ENCODE data around the gene CDC45.

The CDC45 gene

GRCh38 chr22:19480789-19481188 is 1.1 kb downstream of the CDC45 start:
- Histone ChIP-seq H3K9me3 (no peaks in the 10 kb centered on the region), H3K36me3 (peaks cover 19% of the 10 kb centered on the region), H3K27ac (no peak overlapping the region), H3K4me3 (ENCODE audit: low read depth in 1 of 2, low read length in 1 of 2) (no peak overlapping the region), H3K4me1 (ENCODE audit: control insufficient read depth in 1 of 2, insufficient read depth in 1 of 2, low read depth in 1 of 2, low read length in 1 of 2) (peaks cover 25 to 27% of the 10 kb centered on the region in 2 experiments), H3K27me3 (no peaks in the 10 kb centered on the region)
- TF ChIP-seq, protein P1, sequence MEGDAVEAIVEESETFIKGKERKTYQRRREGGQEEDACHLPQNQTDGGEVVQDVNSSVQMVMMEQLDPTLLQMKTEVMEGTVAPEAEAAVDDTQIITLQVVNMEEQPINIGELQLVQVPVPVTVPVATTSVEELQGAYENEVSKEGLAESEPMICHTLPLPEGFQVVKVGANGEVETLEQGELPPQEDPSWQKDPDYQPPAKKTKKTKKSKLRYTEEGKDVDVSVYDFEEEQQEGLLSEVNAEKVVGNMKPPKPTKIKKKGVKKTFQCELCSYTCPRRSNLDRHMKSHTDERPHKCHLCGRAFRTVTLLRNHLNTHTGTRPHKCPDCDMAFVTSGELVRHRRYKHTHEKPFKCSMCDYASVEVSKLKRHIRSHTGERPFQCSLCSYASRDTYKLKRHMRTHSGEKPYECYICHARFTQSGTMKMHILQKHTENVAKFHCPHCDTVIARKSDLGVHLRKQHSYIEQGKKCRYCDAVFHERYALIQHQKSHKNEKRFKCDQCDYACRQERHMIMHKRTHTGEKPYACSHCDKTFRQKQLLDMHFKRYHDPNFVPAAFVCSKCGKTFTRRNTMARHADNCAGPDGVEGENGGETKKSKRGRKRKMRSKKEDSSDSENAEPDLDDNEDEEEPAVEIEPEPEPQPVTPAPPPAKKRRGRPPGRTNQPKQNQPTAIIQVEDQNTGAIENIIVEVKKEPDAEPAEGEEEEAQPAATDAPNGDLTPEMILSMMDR (IDR thresholded peaks at IDR 0.05) = no peak

DNA sequence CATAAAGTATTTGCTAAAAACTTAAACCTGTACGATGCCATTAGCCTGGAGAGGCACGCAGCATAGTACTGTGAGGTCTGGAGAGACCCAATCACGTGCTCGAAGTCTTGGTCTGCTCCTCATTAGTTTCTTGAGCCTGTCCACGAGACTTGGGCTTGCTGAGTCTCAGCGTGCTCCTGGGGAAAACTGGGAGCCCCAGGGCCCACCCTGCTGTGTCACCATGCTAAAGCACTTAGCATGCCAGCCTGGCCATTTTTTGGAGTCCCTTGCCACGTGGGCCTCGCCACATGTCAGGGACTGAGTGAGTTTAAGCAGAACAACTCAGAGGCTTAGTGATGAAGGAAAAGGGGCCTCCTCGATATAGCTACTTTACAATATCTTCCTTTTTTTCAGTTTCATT is 2.6 kb downstream of the CDC45 start:
- H3K27ac ChIP-seq = no peak overlapping the region
- H3K4me3 ChIP-seq (ENCODE audit: low read depth in 1 of 2, low read length in 1 of 2) = no peak overlapping the region
- no peaks in the 10 kb centered on the region for H3K9me3 ChIP-seq
- peaks cover 22 to 25% of the 10 kb centered on the region in 2 experiments for H3K4me1 ChIP-seq (ENCODE audit: control insufficient read depth in 1 of 2, insufficient read depth in 1 of 2, low read depth in 1 of 2, low read length in 1 of 2)
- TF ChIP-seq, protein P1 (IDR thresholded peaks at IDR 0.05) = no peak
- no peaks in the 10 kb centered on the region for H3K27me3 ChIP-seq
- H3K36me3 ChIP-seq = peaks cover 13% of the 10 kb centered on the region

DNA sequence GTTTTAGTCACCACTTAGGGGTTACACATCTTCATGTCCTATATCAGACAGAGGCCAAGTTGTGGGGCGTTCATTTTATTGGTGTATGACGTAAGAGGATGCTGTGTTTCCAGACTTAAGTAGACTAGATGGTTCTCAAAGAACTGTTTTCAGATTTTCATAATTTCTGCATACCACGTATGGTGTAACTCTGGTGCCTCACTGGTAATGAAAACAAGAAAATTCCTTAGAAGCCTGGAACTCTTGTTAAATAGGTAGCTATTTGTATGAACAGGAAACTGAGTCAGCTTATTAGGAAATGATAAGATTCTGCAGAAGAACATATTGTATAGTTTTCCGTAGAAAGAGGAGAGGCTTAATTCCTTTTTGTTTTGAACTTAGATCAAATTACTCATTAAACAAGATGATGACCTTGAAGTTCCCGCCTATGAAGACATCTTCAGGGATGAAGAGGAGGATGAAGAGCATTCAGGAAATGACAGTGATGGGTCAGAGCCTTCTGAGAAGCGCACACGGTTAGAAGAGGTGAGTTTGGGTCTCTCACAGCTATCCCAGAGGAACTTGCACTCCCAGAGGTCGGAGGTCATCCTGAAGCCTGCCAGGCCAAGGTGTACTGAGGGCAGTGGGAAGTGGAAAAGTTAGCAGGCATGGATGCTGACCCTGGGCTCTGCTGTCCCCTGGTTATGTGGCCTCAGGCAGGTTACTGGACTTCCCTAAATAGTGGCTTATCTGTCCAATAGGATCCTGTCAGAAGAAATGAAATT is 3.9 kb downstream of the CDC45 start:
- H3K4me3 ChIP-seq (ENCODE audit: low read depth in 1 of 2, low read length in 1 of 2) = no peak overlapping the region
- H3K27ac ChIP-seq = no peak overlapping the region
- peaks cover 9 to 11% of the 10 kb centered on the region in 2 experiments for H3K4me1 ChIP-seq (ENCODE audit: control insufficient read depth in 1 of 2, insufficient read depth in 1 of 2, low read depth in 1 of 2, low read length in 1 of 2)
- H3K27me3 ChIP-seq = no peaks in the 10 kb centered on the region
- no peaks in the 10 kb centered on the region for H3K9me3 ChIP-seq
- peaks cover 13% of the 10 kb centered on the region for H3K36me3 ChIP-seq
- TF ChIP-seq, protein P1 (IDR thresholded peaks at IDR 0.05) = no peak

DNA sequence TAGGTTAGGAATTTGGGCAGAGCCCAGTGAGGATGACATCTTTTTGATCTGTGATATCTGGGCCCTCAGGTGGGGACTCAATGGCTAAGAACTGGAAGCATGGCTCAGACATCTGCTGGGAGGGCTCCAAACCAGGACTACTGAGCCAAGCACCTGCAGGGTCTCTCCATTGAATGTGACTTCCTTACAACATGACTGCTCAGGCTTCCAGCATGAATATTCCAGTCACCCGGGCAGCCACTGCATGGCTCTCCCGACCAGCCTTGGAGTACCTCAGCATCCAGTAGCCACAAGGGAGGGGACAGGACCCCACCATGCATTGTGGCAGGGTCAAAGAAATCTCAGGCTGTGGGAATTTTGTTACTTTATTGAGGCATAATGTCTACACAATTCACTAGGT is 8.6 kb downstream of the CDC45 start:
- TF ChIP-seq, protein P1 (IDR thresholded peaks at IDR 0.05) = no peak
- Histone ChIP-seq H3K27me3 (no peaks in the 10 kb centered on the region), H3K27ac (no peak overlapping the region), H3K9me3 (no peaks in the 10 kb centered on the region), H3K4me3 (ENCODE audit: low read depth in 1 of 2, low read length in 1 of 2) (no peak overlapping the region), H3K36me3 (peaks cover 13% of the 10 kb centered on the region), H3K4me1 (ENCODE audit: control insufficient read depth in 1 of 2, insufficient read depth in 1 of 2, low read depth in 1 of 2, low read length in 1 of 2) (no peaks in the 10 kb centered on the region)

DNA sequence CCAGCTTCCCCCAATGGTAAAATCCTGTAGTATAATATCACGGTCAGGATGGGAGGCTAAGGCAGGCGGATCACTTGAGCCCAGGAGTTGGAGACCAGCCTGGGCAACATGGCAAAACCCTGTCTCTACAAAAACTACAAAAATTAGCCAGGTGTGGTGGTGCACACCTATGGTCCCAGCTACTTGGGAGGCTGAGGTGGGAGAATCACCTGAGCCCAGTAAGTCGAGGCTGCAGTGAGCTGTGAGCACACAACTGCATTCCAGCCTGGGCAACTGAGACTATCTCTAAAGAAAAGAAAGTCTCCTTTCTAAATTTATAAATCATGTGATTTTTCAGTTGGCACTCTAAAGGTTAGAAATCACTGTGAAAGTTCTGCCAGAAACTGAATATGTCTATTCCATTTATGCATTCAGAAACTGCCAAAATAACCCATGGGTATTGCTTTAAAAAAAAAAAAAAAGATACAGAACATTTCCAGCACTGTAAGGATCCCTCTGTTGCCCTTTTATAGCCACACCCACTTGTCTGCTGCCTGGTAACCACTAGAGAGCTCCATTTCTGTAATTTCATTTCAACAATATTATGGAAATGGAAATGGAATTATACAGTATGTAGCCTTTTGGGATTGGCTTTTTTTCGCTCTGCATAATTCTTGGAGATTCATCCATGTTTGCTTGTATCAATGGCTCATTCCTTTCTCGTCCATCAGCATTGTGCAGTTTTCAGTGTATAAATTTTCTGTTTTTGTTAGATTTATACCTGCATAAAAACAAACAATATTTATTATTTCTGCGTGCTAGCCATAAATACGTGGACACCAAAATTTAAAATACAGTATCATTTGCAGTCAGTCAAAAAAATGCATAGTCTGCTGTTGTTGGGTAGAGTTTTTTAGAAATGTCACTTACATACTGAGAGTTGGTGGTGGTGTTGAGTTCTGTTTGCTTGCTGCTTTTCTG is 9.4 kb downstream of the CDC45 start:
- no peaks in the 10 kb centered on the region for H3K27me3 ChIP-seq
- no peak overlapping the region for H3K27ac ChIP-seq
- no peaks in the 10 kb centered on the region for H3K4me1 ChIP-seq (ENCODE audit: control insufficient read depth in 1 of 2, insufficient read depth in 1 of 2, low read depth in 1 of 2, low read length in 1 of 2)
- H3K9me3 ChIP-seq = no peaks in the 10 kb centered on the region
- H3K36me3 ChIP-seq = peaks cover 11% of the 10 kb centered on the region
- TF ChIP-seq, protein P1 (IDR thresholded peaks at IDR 0.05) = no peak
- H3K4me3 ChIP-seq (ENCODE audit: low read depth in 1 of 2, low read length in 1 of 2) = no peak overlapping the region

All from neutrophil (primary cell).